Measurements from ENCODE around the gene P3R3URF. TPM values are rescaled to one million over a fixed set of nuclear protein-coding genes. Genes with fewer than 3 reads are reported as not detected.

Gene P3R3URF
- total and polyA plus RNA-seq, 2 donors from 2014 or later, result not detected

- Histone ChIP-seq H3K4me1 (ENCODE audit: control insufficient read depth in 2 of 3, insufficient read depth in 2 of 3, low read depth in 1 of 3, low read length in 3 of 3) (peaks cover 4 to 8% (median 7%) of the 10 kb centered on the region in 3 donors), H3K36me3 (ENCODE audit: control insufficient read depth in 2 of 3, insufficient read depth in 3 of 3, low read length in 3 of 3) (no peaks in the 10 kb centered on the region), H3K9me3 (ENCODE audit: control insufficient read depth in 2 of 3, insufficient read depth in 1 of 3, low read length in 3 of 3) (no peaks in the 10 kb centered on the region), H3K9ac (ENCODE audit: low read length in 3 of 3) (no peak overlapping the region), H3K27ac (ENCODE audit: low read depth in 2 of 2, low read length in 2 of 2) (peak overlapping the region in 1 of 2 donors; percentile 44), H3K27me3 (ENCODE audit: control insufficient read depth, insufficient read depth, low read length) (no peaks in the 10 kb centered on the region), H3K4me3 (ENCODE audit: low read length in 3 of 3) (no peak overlapping the region)
- FAIRE-seq, result no peak
- intact Hi-C loops (cut with DNase I), result no loop called here
- TF ChIP-seq, protein P1, sequence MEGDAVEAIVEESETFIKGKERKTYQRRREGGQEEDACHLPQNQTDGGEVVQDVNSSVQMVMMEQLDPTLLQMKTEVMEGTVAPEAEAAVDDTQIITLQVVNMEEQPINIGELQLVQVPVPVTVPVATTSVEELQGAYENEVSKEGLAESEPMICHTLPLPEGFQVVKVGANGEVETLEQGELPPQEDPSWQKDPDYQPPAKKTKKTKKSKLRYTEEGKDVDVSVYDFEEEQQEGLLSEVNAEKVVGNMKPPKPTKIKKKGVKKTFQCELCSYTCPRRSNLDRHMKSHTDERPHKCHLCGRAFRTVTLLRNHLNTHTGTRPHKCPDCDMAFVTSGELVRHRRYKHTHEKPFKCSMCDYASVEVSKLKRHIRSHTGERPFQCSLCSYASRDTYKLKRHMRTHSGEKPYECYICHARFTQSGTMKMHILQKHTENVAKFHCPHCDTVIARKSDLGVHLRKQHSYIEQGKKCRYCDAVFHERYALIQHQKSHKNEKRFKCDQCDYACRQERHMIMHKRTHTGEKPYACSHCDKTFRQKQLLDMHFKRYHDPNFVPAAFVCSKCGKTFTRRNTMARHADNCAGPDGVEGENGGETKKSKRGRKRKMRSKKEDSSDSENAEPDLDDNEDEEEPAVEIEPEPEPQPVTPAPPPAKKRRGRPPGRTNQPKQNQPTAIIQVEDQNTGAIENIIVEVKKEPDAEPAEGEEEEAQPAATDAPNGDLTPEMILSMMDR (IDR thresholded peaks at IDR 0.05; ENCODE audit: borderline replicate concordance, extremely low read depth, insufficient read depth), result no peak
- peak in 1 of 5 donors; percentile 3 for DNase-seq
Observed at GRCh38 chr1:46134660-46135331, 41.5 kb downstream of the P3R3URF start.

- peaks cover 4 to 8% (median 7%) of the 10 kb centered on the region in 3 donors for H3K4me1 ChIP-seq (ENCODE audit: control insufficient read depth in 2 of 3, insufficient read depth in 2 of 3, low read depth in 1 of 3, low read length in 3 of 3)
- no peaks in the 10 kb centered on the region for H3K27me3 ChIP-seq (ENCODE audit: control insufficient read depth, insufficient read depth, low read length)
- TF ChIP-seq, protein P1 (IDR thresholded peaks at IDR 0.05; ENCODE audit: borderline replicate concordance, extremely low read depth, insufficient read depth), result no peak
- no peaks in the 10 kb centered on the region for H3K9me3 ChIP-seq (ENCODE audit: control insufficient read depth in 2 of 3, insufficient read depth in 1 of 3, low read length in 3 of 3)
- no peak for FAIRE-seq
- peak in 2 of 5 donors; percentile 5 to 12 for DNase-seq
- peak overlapping the region; percentile 53 to 91 (median 75) for H3K4me3 ChIP-seq (ENCODE audit: low read length in 3 of 3)
- peak overlapping the region; percentile 52 to 78 (median 61) for H3K9ac ChIP-seq (ENCODE audit: low read length in 3 of 3)
- no peaks in the 10 kb centered on the region for H3K36me3 ChIP-seq (ENCODE audit: control insufficient read depth in 2 of 3, insufficient read depth in 3 of 3, low read length in 3 of 3)
- H3K27ac ChIP-seq (ENCODE audit: low read depth in 2 of 2, low read length in 2 of 2), result peak overlapping the region; percentile 85 to 92
- intact Hi-C loops (cut with DNase I), result no loop called here
Observed at GRCh38 chr1:46133781-46134350, 42.4 kb downstream of the P3R3URF start.

DNA sequence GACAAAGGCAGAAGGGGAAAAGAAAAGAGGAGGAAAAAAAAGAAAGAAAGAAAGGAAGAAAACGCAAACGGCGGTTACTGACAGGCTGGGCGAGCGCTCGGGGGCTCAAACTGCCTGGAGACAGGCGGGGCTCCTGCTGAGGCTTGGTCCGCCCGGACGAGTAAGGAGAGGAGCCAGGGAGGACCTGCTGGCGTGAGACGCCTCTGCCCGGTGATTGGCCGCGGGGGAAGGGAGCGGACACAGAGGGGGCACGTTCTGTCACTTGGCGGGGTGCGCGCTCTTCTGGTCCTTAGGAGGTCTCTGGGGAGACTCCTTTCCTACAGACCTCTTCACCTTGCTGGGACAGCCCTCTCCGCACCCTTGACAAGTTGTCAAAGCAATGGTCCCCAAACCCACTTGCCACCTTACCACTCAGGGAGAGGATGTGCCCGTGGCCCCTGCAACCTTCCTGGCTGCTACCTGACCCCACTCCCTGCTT lies 43.1 kb downstream of the P3R3URF start:
- TF ChIP-seq, protein P1 (IDR thresholded peaks at IDR 0.05; ENCODE audit: borderline replicate concordance, extremely low read depth, insufficient read depth), result no peak
- no peak for FAIRE-seq

More for the DNA sequence above, 43.1 kb downstream of the P3R3URF start:
- Histone ChIP-seq H3K27me3 (ENCODE audit: control insufficient read depth, insufficient read depth, low read length) (no peaks in the 10 kb centered on the region), H3K4me1 (ENCODE audit: control insufficient read depth in 2 of 3, insufficient read depth in 2 of 3, low read depth in 1 of 3, low read length in 3 of 3) (peaks cover 4 to 8% (median 7%) of the 10 kb centered on the region in 3 donors), H3K36me3 (ENCODE audit: control insufficient read depth in 2 of 3, insufficient read depth in 3 of 3, low read length in 3 of 3) (no peaks in the 10 kb centered on the region), H3K27ac (ENCODE audit: low read depth in 2 of 2, low read length in 2 of 2) (peak overlapping the region; percentile 85 to 92), H3K4me3 (ENCODE audit: low read length in 3 of 3) (peak overlapping the region; percentile 53 to 91 (median 75)), H3K9me3 (ENCODE audit: control insufficient read depth in 2 of 3, insufficient read depth in 1 of 3, low read length in 3 of 3) (no peaks in the 10 kb centered on the region), H3K9ac (ENCODE audit: low read length in 3 of 3) (peak overlapping the region; percentile 52 to 78 (median 61))
- DNase-seq, result no peak
- intact Hi-C loops (cut with DNase I), result no loop called here
